Keratinocyte (primary cell): ENCODE results near the gene SLC25A42. TPM values are rescaled to one million over a fixed set of nuclear protein-coding genes. Genes with fewer than 3 reads are reported as not detected.
"Not testable (repeated sequence)": the region's sequence is repeated elsewhere in the genome, so short reads cannot be mapped to it uniquely, and the experiment has no call there.

Experiments
- DNase-seq: peaks from one replicate; pipeline ENCODE4 v3.0.0-alpha.2; 2011; ENCODE audit warnings: low read depth, missing footprints, low spot score
- FAIRE-seq: peaks from 2 replicates; lab custom pipeline; 2011; peaks lifted over from hg19 to GRCh38; lab: Jason Lieb, UNC
- H2AFZ ChIP-seq: 2 replicates; pipeline ENCODE4 v1.6.0; 2012; ENCODE audit warnings: low read length, control low read depth, inconsistent platforms; ENCODE audit not compliant: control insufficient read depth
- H3K27ac ChIP-seq: 2 replicates; pipeline ENCODE4 v1.5.1; 2011; ENCODE audit warnings: low read length; ENCODE audit not compliant: control insufficient read depth, insufficient read depth
- H3K27me3 ChIP-seq: 3 replicates; pipeline ENCODE4 v1.6.0; 2011; ENCODE audit warnings: low read length; ENCODE audit not compliant: control insufficient read depth, insufficient read depth; ENCODE audit errors: extremely low read depth
- H3K36me3 ChIP-seq, 2 experiments: 2 replicates in 1 of 2; 3 replicates in 1 of 2; pipeline ENCODE4 v1.5.1; 2011; ENCODE audit warnings: low read length in 2 of 2, mild to moderate bottlenecking in 1 of 2; ENCODE audit not compliant: control insufficient read depth in 2 of 2, insufficient read depth in 2 of 2; ENCODE audit errors: extremely low read depth in 1 of 2
- H3K4me1 ChIP-seq: 3 replicates; pipeline ENCODE4 v1.5.1; 2011; ENCODE audit warnings: low read length; ENCODE audit not compliant: control insufficient read depth, insufficient read depth; ENCODE audit errors: extremely low read depth
- H3K4me2 ChIP-seq: 3 replicates; pipeline ENCODE4 v1.6.0; 2011; ENCODE audit warnings: low read depth, low read length; ENCODE audit not compliant: control insufficient read depth, insufficient read depth; ENCODE audit errors: extremely low read depth
- H3K4me3 ChIP-seq, 3 experiments: fragments of 200-600 bp in 1 of 3; sonication (generic) in 1 of 3; 2 replicates in 2 of 3; 3 replicates in 1 of 3; pipeline ENCODE4 v1.5.1; 2011 to 2016; ENCODE audit warnings: low read length in 3 of 3, mild to moderate bottlenecking in 3 of 3, control low read depth in 2 of 3, inconsistent platforms in 1 of 3, low read depth in 1 of 3, mixed read lengths in 1 of 3, mixed run types in 1 of 3, moderate library complexity in 1 of 3; ENCODE audit not compliant: control insufficient read depth in 2 of 3, insufficient read depth in 2 of 3; ENCODE audit errors: extremely low read depth in 1 of 3
- H3K79me2 ChIP-seq: 2 replicates; pipeline ENCODE4 v1.6.0; 2012; ENCODE audit warnings: low read length; ENCODE audit not compliant: control insufficient read depth, insufficient read depth
- H3K9ac ChIP-seq: 3 replicates; pipeline ENCODE4 v1.6.0; 2011; ENCODE audit warnings: low read length; ENCODE audit not compliant: control insufficient read depth, insufficient read depth; ENCODE audit errors: extremely low read depth
- H3K9me1 ChIP-seq: 3 replicates; pipeline ENCODE4 v1.6.0; 2011; ENCODE audit warnings: low read length; ENCODE audit not compliant: control insufficient read depth, insufficient read depth; ENCODE audit errors: extremely low read depth
- H3K9me3 ChIP-seq: 2 replicates; pipeline ENCODE4 v1.5.1; 2012; ENCODE audit warnings: low read depth, low read length; ENCODE audit not compliant: control insufficient read depth
- H4K20me1 ChIP-seq: 3 replicates; pipeline ENCODE4 v1.6.0; 2011; ENCODE audit warnings: low read length; ENCODE audit not compliant: control insufficient read depth, insufficient read depth; ENCODE audit errors: extremely low read depth
- CTCF ChIP-seq, 3 experiments: IDR thresholded peaks in 1 of 3; conservative IDR thresholded peaks in 1 of 3; optimal IDR thresholded peaks in 1 of 3; 2 replicates in 2 of 3; 3 replicates in 1 of 3; pipeline versions ENCODE3 to v1.5.1; 2011; ENCODE audit warnings: low read length in 3 of 3, mild to moderate bottlenecking in 3 of 3, moderate library complexity in 2 of 3, control low read depth in 1 of 3, inconsistent platforms in 1 of 3; ENCODE audit not compliant: insufficient read depth in 2 of 3; ENCODE audit errors: extremely low read depth in 1 of 3
- EZH2 ChIP-seq: IDR thresholded peaks from one replicate; pipeline ENCODE4 v1.6.1; 2012; ENCODE audit warnings: inconsistent platforms, mild to moderate bottlenecking, low read length, moderate library complexity
- dilution Hi-C: fragments of 300-500 bp; cut with MboI; formaldehyde crosslinking; loops from one replicate; pipeline ENCODE4 v1.7.0; 2020; ENCODE audit warnings: low sequenced_read_pairs; ENCODE audit not compliant: extremely low pct_ligation_motif_present
- polyA plus RNA-seq, 5 experiments: library from polyadenylated mRNA; depleted of rRNA in 3 of 5; stranded (reverse) in 3 of 5; stranded (forward) in 1 of 5; unstranded in 1 of 5; fragments of >200 nt; gene quantifications; 1 replicate in 1 of 5; 2 replicates in 3 of 5; 3 replicates in 1 of 5; pipeline versions ENCODE4 v1.2.1 to v1.2.3, GENCODE V29; 2011 to 2012; ENCODE audit warnings: missing spikeins in 2 of 5, low read depth in 1 of 5, low replicate concordance in 1 of 5

The SLC25A42 gene
- polyA plus RNA-seq, 1 donor (not counting 4 experiments of a cell fraction or from before 2014, with no cell fraction given) = 1.2 TPM

- no peak overlapping the region for H3K9ac ChIP-seq
- dilution Hi-C loops = no loop called here
- H2AFZ ChIP-seq = peak overlapping the region; percentile 63
- H3K9me1 ChIP-seq = no peaks in the 10 kb centered on the region
- H3K79me2 ChIP-seq = no peaks in the 10 kb centered on the region
- H3K27ac ChIP-seq = no peak overlapping the region
- no peaks in the 10 kb centered on the region for H3K36me3 ChIP-seq
- H3K9me3 ChIP-seq = peaks cover 2% of the 10 kb centered on the region
- no peaks in the 10 kb centered on the region for H3K4me1 ChIP-seq
- H3K27me3 ChIP-seq = peaks cover 7% of the 10 kb centered on the region
- peak overlapping the region in 2 of 3 experiments; percentile 29 to 30 for H3K4me3 ChIP-seq
- TF ChIP-seq CTCF (optimal IDR thresholded peaks at IDR 0.05 in 1 of 3, IDR thresholded peaks at IDR 0.05 in 1 of 3, conservative IDR thresholded peaks at IDR 0.05 in 1 of 3; ENCODE audit: extremely low read depth in 1 of 3, insufficient read depth in 2 of 3, low read length in 3 of 3) (no peak), EZH2 (no peak)
- DNase-seq = no peak
- FAIRE-seq = no peak
- no peaks in the 10 kb centered on the region for H4K20me1 ChIP-seq
- H3K4me2 ChIP-seq = peak overlapping the region; percentile 67
Observed at GRCh38 chr19:19106056-19106551, 42.3 kb downstream of the SLC25A42 start.

GRCh38 chr19:19106938-19107337 lies 43.1 kb downstream of the SLC25A42 start:
- H3K4me2 ChIP-seq, H2AFZ ChIP-seq, H3K9me1 ChIP-seq, DNase-seq, dilution Hi-C loops, H3K36me3 ChIP-seq, H3K79me2 ChIP-seq, FAIRE-seq, H3K9ac ChIP-seq, H3K9me3 ChIP-seq, H3K27ac ChIP-seq, H3K4me1 ChIP-seq, H4K20me1 ChIP-seq, H3K4me3 ChIP-seq, H3K27me3 ChIP-seq: not testable (repeated sequence)

- dilution Hi-C loops = no loop called here
Observed at GRCh38 chr19:19107654-19108053, 43.9 kb downstream of the SLC25A42 start.

More at GRCh38 chr19:19107654-19108053, 43.9 kb downstream of the SLC25A42 start:
- DNase-seq (no peak), FAIRE-seq (no peak)
- Histone ChIP-seq H3K9me3 (peaks cover 1% of the 10 kb centered on the region), H2AFZ (no peak overlapping the region), H3K27me3 (peaks cover 8% of the 10 kb centered on the region), H3K4me2 (no peak overlapping the region), H3K79me2 (no peaks in the 10 kb centered on the region), H3K4me3 (no peak overlapping the region), H3K27ac (no peak overlapping the region), H4K20me1 (no peaks in the 10 kb centered on the region), H3K4me1 (no peaks in the 10 kb centered on the region), H3K9me1 (no peaks in the 10 kb centered on the region), H3K9ac (no peak overlapping the region), H3K36me3 (no peaks in the 10 kb centered on the region)
- no peak for TF ChIP-seq EZH2
- TF ChIP-seq CTCF (optimal IDR thresholded peaks at IDR 0.05 in 1 of 3, IDR thresholded peaks at IDR 0.05 in 1 of 3, conservative IDR thresholded peaks at IDR 0.05 in 1 of 3; ENCODE audit: extremely low read depth in 1 of 3, insufficient read depth in 2 of 3, low read length in 3 of 3) = no peak
